ENCODE data around the gene BASP1. TPM values are rescaled to one million over a fixed set of nuclear protein-coding genes. Genes with fewer than 3 reads are reported as not detected.
"Not testable (repeated sequence)": the region's sequence is repeated elsewhere in the genome, so short reads cannot be mapped to it uniquely, and the experiment has no call there.

Gene BASP1
- total RNA-seq, 1 experiment from 2014 or later, result 0.34 TPM

- CTCF ChIA-PET; H3K4me3 ChIP-seq (replicated peaks in 1 of 2; ENCODE audit: low read depth in 1 of 2, low read length in 2 of 2); H3K79me2 ChIP-seq (ENCODE audit: insufficient read depth, low read length); ATAC-seq; H2AFZ ChIP-seq (ENCODE audit: low read depth, low read length, poor library complexity, severe bottlenecking); H3K27ac ChIP-seq (ENCODE audit: low read depth, low read length); H4K20me1 ChIP-seq (ENCODE audit: insufficient read depth); H3K36me3 ChIP-seq (ENCODE audit: control insufficient read depth in 1 of 2, insufficient read depth in 2 of 2, low read length in 2 of 2); H3K4me2 ChIP-seq (ENCODE audit: low read length); H3K4me1 ChIP-seq (ENCODE audit: control insufficient read depth in 1 of 2, insufficient read depth in 2 of 2, low read length in 2 of 2); BruUV-seq (replicated peaks); H3K9me3 ChIP-seq (ENCODE audit: control insufficient read depth in 1 of 2, insufficient read depth in 1 of 2, low read depth in 1 of 2, low read length in 2 of 2); POLR2A ChIA-PET; intact Hi-C loops (cut with micrococcal nuclease); DNase-seq (ENCODE audit: low read depth, low spot score); H3K9ac ChIP-seq (ENCODE audit: low read length); H3K27me3 ChIP-seq (ENCODE audit: insufficient read depth, low read length); RAD21 ChIA-PET (ENCODE audit: low non-redundant PET in 1 of 2, low total read pairs in 2 of 2, uncharacterized antibody in 2 of 2, unreplicated experiment in 2 of 2); H3K9me2 ChIP-seq (ENCODE audit: insufficient read depth): not testable (repeated sequence)
Observed at GRCh38 chr5:17319095-17319494, 101.7 kb downstream of the BASP1 start.

GRCh38 chr5:17325770-17326599 lies 108.6 kb downstream of the BASP1 start:
- Histone ChIP-seq H3K4me1 (ENCODE audit: control insufficient read depth in 1 of 2, insufficient read depth in 2 of 2, low read length in 2 of 2) (no peaks in the 10 kb centered on the region), H3K4me2 (ENCODE audit: low read length) (no peak overlapping the region), H3K27ac (ENCODE audit: low read depth, low read length) (no peak overlapping the region), H3K36me3 (ENCODE audit: control insufficient read depth in 1 of 2, insufficient read depth in 2 of 2, low read length in 2 of 2) (no peaks in the 10 kb centered on the region), H2AFZ (ENCODE audit: low read depth, low read length, poor library complexity, severe bottlenecking) (no peak overlapping the region), H3K27me3 (ENCODE audit: insufficient read depth, low read length) (no peaks in the 10 kb centered on the region), H3K79me2 (ENCODE audit: insufficient read depth, low read length) (no peaks in the 10 kb centered on the region), H3K9ac (ENCODE audit: low read length) (no peak overlapping the region), H3K9me2 (ENCODE audit: insufficient read depth) (no peaks in the 10 kb centered on the region), H3K9me3 (ENCODE audit: control insufficient read depth in 1 of 2, insufficient read depth in 1 of 2, low read depth in 1 of 2, low read length in 2 of 2) (no peaks in the 10 kb centered on the region), H4K20me1 (ENCODE audit: insufficient read depth) (no peaks in the 10 kb centered on the region), H3K4me3 (replicated peaks in 1 of 2; ENCODE audit: low read depth in 1 of 2, low read length in 2 of 2) (no peak overlapping the region)
- TF ChIP-seq EZH2phosphoT487 (IDR thresholded peaks at IDR 0.05; ENCODE audit: borderline replicate concordance) (no peak), REST (IDR thresholded peaks at IDR 0.05; ENCODE audit: low read depth) (no peak), CEBPB (IDR thresholded peaks at IDR 0.05; ENCODE audit: low read depth) (no peak), RAD21 (IDR thresholded peaks at IDR 0.05; ENCODE audit: low read depth) (no peak), SP1 (IDR thresholded peaks at IDR 0.05; ENCODE audit: low read depth) (no peak), YY1 (IDR thresholded peaks at IDR 0.05; ENCODE audit: extremely low read depth, insufficient replicate concordance, low read depth, low read length) (no peak), POLR2A (IDR thresholded peaks at IDR 0.05; ENCODE audit: borderline replicate concordance, extremely low read depth, insufficient read depth, insufficient read length) (no peak)
- TF ChIP-seq, protein P1, sequence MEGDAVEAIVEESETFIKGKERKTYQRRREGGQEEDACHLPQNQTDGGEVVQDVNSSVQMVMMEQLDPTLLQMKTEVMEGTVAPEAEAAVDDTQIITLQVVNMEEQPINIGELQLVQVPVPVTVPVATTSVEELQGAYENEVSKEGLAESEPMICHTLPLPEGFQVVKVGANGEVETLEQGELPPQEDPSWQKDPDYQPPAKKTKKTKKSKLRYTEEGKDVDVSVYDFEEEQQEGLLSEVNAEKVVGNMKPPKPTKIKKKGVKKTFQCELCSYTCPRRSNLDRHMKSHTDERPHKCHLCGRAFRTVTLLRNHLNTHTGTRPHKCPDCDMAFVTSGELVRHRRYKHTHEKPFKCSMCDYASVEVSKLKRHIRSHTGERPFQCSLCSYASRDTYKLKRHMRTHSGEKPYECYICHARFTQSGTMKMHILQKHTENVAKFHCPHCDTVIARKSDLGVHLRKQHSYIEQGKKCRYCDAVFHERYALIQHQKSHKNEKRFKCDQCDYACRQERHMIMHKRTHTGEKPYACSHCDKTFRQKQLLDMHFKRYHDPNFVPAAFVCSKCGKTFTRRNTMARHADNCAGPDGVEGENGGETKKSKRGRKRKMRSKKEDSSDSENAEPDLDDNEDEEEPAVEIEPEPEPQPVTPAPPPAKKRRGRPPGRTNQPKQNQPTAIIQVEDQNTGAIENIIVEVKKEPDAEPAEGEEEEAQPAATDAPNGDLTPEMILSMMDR (IDR thresholded peaks at IDR 0.05 in 2 of 3, conservative IDR thresholded peaks at IDR 0.05 in 1 of 3; ENCODE audit: borderline replicate concordance in 1 of 3, insufficient read depth in 1 of 3, low read depth in 2 of 3, low read length in 2 of 3), result no peak
- BruUV-seq (replicated peaks), result no TSS peak
- no peak for DNase-seq (ENCODE audit: low read depth, low spot score)
- ChIA-PET RAD21 (ENCODE audit: low non-redundant PET in 1 of 2, low total read pairs in 2 of 2, uncharacterized antibody in 2 of 2, unreplicated experiment in 2 of 2) (no interaction called here), CTCF (no interaction called here), POLR2A (no interaction called here)
- intact Hi-C loops (cut with micrococcal nuclease), result no loop called here
- no peak for ATAC-seq
